SK-N-SH (cell line): ENCODE measurements around the gene CD207.

Source experiments
- CHD2 ChIP-seq: fragments of 150-350 bp; IDR thresholded peaks from 2 replicates; pipeline ENCODE4 v1.6.1; 2018; ENCODE audit warnings: low read length; ENCODE audit not compliant: partially characterized antibody
- CTCF ChIP-seq: fragments of 200-600 bp; sonication (generic); IDR thresholded peaks from 2 replicates; pipeline ENCODE4 v1.6.1; 2017; ENCODE audit warnings: antibody characterized with exemption, mild to moderate bottlenecking, moderate library complexity
- EZH2phosphoT487 ChIP-seq: fragments of 200-600 bp; sonication (generic); IDR thresholded peaks from 2 replicates; pipeline ENCODE4 v1.6.1; 2017; ENCODE audit warnings: low read depth, mixed run types, mild to moderate bottlenecking, antibody characterized with exemption, moderate library complexity, borderline replicate concordance
- FOSL2 ChIP-seq: IDR thresholded peaks from 2 replicates; pipeline ENCODE4 v1.4.0; 2012; ENCODE audit warnings: low read depth, mild to moderate bottlenecking, moderate library complexity, borderline replicate concordance
- MXI1 ChIP-seq: IDR thresholded peaks from 2 replicates; pipeline ENCODE4 v1.6.1; 2012; ENCODE audit warnings: mild to moderate bottlenecking, low read depth, low read length, improper control_type of control experiment
- POLR2AphosphoS5 ChIP-seq: IDR thresholded peaks from 2 replicates; pipeline ENCODE4 v1.6.1; 2012; ENCODE audit warnings: low read depth, low read length
- RAD21 ChIP-seq: IDR thresholded peaks from 2 replicates; pipeline ENCODE4 v1.6.1; 2012; ENCODE audit warnings: mild to moderate bottlenecking, low read length
- SIN3A ChIP-seq: IDR thresholded peaks from 2 replicates; pipeline ENCODE4 v1.6.1; 2012; ENCODE audit warnings: low read depth, mild to moderate bottlenecking, low read length, moderate library complexity, borderline replicate concordance
- TAF1 ChIP-seq: IDR thresholded peaks from 2 replicates; pipeline ENCODE4 v1.6.1; 2012; ENCODE audit warnings: low read depth, mild to moderate bottlenecking, low read length, moderate library complexity, borderline replicate concordance
- USF1 ChIP-seq: IDR thresholded peaks from 2 replicates; pipeline ENCODE4 v1.4.0; 2012; ENCODE audit warnings: low read depth, borderline replicate concordance
- YY1 ChIP-seq: IDR thresholded peaks from 2 replicates; pipeline ENCODE4 v1.4.0; 2012; ENCODE audit warnings: low read depth, mild to moderate bottlenecking
- TF ChIP-seq, protein P1 (sequence below): IDR thresholded peaks from 2 replicates; pipeline ENCODE4 v1.4.0; 2012; ENCODE audit warnings: low read depth
- TF ChIP-seq, protein P2 (sequence below): IDR thresholded peaks from 2 replicates; pipeline ENCODE4 v1.6.1; 2012; ENCODE audit warnings: mild to moderate bottlenecking, low read depth, low read length, moderate library complexity
- TF ChIP-seq, protein P3 (sequence below): fragments of 150-350 bp; IDR thresholded peaks from 2 replicates; pipeline ENCODE4 v1.6.1; 2017; ENCODE audit warnings: antibody characterized with exemption, low read length, low read depth, borderline replicate concordance

- TF ChIP-seq, protein P1, sequence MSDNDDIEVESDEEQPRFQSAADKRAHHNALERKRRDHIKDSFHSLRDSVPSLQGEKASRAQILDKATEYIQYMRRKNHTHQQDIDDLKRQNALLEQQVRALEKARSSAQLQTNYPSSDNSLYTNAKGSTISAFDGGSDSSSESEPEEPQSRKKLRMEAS, result no peak
- TF ChIP-seq, protein P2, sequence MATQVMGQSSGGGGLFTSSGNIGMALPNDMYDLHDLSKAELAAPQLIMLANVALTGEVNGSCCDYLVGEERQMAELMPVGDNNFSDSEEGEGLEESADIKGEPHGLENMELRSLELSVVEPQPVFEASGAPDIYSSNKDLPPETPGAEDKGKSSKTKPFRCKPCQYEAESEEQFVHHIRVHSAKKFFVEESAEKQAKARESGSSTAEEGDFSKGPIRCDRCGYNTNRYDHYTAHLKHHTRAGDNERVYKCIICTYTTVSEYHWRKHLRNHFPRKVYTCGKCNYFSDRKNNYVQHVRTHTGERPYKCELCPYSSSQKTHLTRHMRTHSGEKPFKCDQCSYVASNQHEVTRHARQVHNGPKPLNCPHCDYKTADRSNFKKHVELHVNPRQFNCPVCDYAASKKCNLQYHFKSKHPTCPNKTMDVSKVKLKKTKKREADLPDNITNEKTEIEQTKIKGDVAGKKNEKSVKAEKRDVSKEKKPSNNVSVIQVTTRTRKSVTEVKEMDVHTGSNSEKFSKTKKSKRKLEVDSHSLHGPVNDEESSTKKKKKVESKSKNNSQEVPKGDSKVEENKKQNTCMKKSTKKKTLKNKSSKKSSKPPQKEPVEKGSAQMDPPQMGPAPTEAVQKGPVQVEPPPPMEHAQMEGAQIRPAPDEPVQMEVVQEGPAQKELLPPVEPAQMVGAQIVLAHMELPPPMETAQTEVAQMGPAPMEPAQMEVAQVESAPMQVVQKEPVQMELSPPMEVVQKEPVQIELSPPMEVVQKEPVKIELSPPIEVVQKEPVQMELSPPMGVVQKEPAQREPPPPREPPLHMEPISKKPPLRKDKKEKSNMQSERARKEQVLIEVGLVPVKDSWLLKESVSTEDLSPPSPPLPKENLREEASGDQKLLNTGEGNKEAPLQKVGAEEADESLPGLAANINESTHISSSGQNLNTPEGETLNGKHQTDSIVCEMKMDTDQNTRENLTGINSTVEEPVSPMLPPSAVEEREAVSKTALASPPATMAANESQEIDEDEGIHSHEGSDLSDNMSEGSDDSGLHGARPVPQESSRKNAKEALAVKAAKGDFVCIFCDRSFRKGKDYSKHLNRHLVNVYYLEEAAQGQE, result no peak
- no peak for TF ChIP-seq RAD21
- no peak for TF ChIP-seq CTCF
- TF ChIP-seq EZH2phosphoT487, result no peak
- no peak for TF ChIP-seq YY1
- TF ChIP-seq SIN3A, result no peak
- TF ChIP-seq, protein P3, sequence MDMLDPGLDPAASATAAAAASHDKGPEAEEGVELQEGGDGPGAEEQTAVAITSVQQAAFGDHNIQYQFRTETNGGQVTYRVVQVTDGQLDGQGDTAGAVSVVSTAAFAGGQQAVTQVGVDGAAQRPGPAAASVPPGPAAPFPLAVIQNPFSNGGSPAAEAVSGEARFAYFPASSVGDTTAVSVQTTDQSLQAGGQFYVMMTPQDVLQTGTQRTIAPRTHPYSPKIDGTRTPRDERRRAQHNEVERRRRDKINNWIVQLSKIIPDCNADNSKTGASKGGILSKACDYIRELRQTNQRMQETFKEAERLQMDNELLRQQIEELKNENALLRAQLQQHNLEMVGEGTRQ, result no peak
- no peak for TF ChIP-seq MXI1
- TF ChIP-seq FOSL2, result no peak
- TF ChIP-seq USF1, result no peak
- TF ChIP-seq CHD2, result no peak
- no peak for TF ChIP-seq POLR2AphosphoS5
- no peak for TF ChIP-seq TAF1
Measured at GRCh38 chr2:70850925-70851324, 15.3 kb upstream of the CD207 start.
